ENCODE results near the gene CDKN1A. TPM values are rescaled to one million over a fixed set of nuclear protein-coding genes. Genes with fewer than 3 reads are reported as not detected.

The CDKN1A gene
- total RNA-seq, 4 donors from 2014 or later, result 41.0 to 64.5 (median 61.8) TPM

DNA sequence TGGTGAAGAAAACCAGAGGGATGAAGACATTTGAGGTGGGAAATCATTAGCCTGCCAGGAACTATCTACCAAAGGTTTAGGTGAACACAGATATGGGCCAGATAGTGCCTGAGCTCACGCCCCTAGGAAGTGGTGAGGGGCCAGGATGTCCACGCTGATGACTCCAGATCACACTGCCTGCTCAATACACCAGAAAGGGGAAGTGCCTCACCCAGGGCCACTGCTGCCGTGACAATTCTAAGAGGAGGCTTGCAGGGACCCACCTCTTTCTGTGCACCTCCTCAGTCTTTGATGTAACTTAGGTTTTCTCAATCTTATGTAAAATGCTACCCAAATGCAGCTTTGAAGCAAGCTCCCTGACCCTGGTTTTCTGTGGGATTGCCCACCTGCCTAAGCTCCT, 13.7 kb downstream of the CDKN1A start:
- peaks cover 0 to 5% of the 10 kb centered on the region in 2 donors for H3K36me3 ChIP-seq
- no peak overlapping the region for H3K4me3 ChIP-seq (replicated peaks in 1 of 3)
- H3K9me3 ChIP-seq, result no peaks in the 10 kb centered on the region
- no peaks in the 10 kb centered on the region for H3K27me3 ChIP-seq
- no peak overlapping the region for H3K27ac ChIP-seq
- no peak for DNase-seq
- 71 to 83% methylated on average over 2 to 3 of the region's 3 CpGs for WGBS, 2 donors
- intact Hi-C loops (cut with DNase I), result no loop called here
- peaks cover 14 to 22% of the 10 kb centered on the region in 2 donors for H3K4me1 ChIP-seq
- TF ChIP-seq POLR2A (IDR thresholded peaks at IDR 0.05), result no peak
- TF ChIP-seq, protein P1, sequence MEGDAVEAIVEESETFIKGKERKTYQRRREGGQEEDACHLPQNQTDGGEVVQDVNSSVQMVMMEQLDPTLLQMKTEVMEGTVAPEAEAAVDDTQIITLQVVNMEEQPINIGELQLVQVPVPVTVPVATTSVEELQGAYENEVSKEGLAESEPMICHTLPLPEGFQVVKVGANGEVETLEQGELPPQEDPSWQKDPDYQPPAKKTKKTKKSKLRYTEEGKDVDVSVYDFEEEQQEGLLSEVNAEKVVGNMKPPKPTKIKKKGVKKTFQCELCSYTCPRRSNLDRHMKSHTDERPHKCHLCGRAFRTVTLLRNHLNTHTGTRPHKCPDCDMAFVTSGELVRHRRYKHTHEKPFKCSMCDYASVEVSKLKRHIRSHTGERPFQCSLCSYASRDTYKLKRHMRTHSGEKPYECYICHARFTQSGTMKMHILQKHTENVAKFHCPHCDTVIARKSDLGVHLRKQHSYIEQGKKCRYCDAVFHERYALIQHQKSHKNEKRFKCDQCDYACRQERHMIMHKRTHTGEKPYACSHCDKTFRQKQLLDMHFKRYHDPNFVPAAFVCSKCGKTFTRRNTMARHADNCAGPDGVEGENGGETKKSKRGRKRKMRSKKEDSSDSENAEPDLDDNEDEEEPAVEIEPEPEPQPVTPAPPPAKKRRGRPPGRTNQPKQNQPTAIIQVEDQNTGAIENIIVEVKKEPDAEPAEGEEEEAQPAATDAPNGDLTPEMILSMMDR (IDR thresholded peaks at IDR 0.05), result no peak

- DNase-seq, result peak; percentile 82 to 87
- 59 to 66% methylated on average over 27 of the region's 27 CpGs for WGBS, 2 donors
Observed at GRCh38 chr6:36692861-36693702, 14.6 kb downstream of the CDKN1A start.

GRCh38 chr6:36694616-36695015, 16.1 kb downstream of the CDKN1A start:
- 32 to 45% methylated on average over 6 of the region's 6 CpGs for WGBS, 2 donors
- intact Hi-C loops (cut with DNase I), result no loop called here

More at GRCh38 chr6:36692861-36693702, 14.6 kb downstream of the CDKN1A start:
- TF ChIP-seq, protein P1 (IDR thresholded peaks at IDR 0.05), result no peak
- no peak for TF ChIP-seq POLR2A (IDR thresholded peaks at IDR 0.05)
- no peaks in the 10 kb centered on the region for H3K27me3 ChIP-seq
- H3K4me3 ChIP-seq (replicated peaks in 1 of 3), result no peak overlapping the region
- H3K9me3 ChIP-seq, result no peaks in the 10 kb centered on the region
- H3K27ac ChIP-seq, result no peak overlapping the region
- H3K36me3 ChIP-seq, result no peaks in the 10 kb centered on the region
- intact Hi-C loops (cut with DNase I), result no loop called here
- peaks cover 14 to 22% of the 10 kb centered on the region in 2 donors for H3K4me1 ChIP-seq

DNA sequence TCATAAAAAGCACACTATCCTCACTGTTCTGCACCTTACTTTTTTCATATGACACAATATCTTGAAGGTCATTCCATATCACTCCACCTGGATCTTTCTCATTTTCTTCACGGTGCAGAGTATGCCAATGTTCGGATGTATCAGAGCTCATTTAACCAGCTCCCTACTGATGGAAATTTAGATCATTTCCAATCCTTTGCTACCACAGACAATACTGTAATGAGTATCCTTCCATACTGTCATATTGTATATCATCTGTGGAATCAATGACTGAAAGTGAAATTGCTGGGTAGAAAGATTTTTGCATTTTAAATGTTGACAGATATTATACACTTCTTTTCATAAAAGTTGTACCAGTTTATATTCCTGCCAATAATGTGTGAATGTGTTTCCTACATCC, 16.9 kb downstream of the CDKN1A start:
- H3K36me3 ChIP-seq, result no peaks in the 10 kb centered on the region
- DNase-seq, result no peak
- H3K27ac ChIP-seq, result no peak overlapping the region
- no peaks in the 10 kb centered on the region for H3K27me3 ChIP-seq
- intact Hi-C loops (cut with DNase I), result no loop called here
- no peaks in the 10 kb centered on the region for H3K9me3 ChIP-seq
- H3K4me1 ChIP-seq, result peaks cover 14 to 22% of the 10 kb centered on the region in 2 donors
- no peak overlapping the region for H3K4me3 ChIP-seq (replicated peaks in 1 of 3)
- TF ChIP-seq, protein P1 (IDR thresholded peaks at IDR 0.05), result no peak
- TF ChIP-seq POLR2A (IDR thresholded peaks at IDR 0.05), result no peak
- 77 to 89% methylated on average over 2 of the region's 2 CpGs for WGBS, 2 donors

More at GRCh38 chr6:36694616-36695015, 16.1 kb downstream of the CDKN1A start:
- Histone ChIP-seq H3K4me3 (replicated peaks in 1 of 3) (no peak overlapping the region), H3K9me3 (no peaks in the 10 kb centered on the region), H3K4me1 (peaks cover 14 to 22% of the 10 kb centered on the region in 2 donors), H3K36me3 (no peaks in the 10 kb centered on the region), H3K27me3 (no peaks in the 10 kb centered on the region), H3K27ac (no peak overlapping the region)
- DNase-seq, result peak; percentile 77 to 85
- TF ChIP-seq, protein P1 (IDR thresholded peaks at IDR 0.05), result no peak
- TF ChIP-seq POLR2A (IDR thresholded peaks at IDR 0.05), result no peak

- Histone ChIP-seq H3K9me3 (no peaks in the 10 kb centered on the region), H3K36me3 (no peaks in the 10 kb centered on the region), H3K4me3 (replicated peaks in 1 of 3) (no peak within 1 kb of the TSS), H3K4me1 (peaks cover 12 to 23% of the 10 kb centered on the region in 2 donors), H3K27me3 (no peaks in the 10 kb centered on the region), H3K27ac (no peak within 1 kb of the TSS)
- DNase-seq, result no peak
- TF ChIP-seq, protein P1 (IDR thresholded peaks at IDR 0.05), result no peak
- no peak for TF ChIP-seq POLR2A (IDR thresholded peaks at IDR 0.05)
- intact Hi-C loops (cut with DNase I), result no loop called here
- 77 to 91% methylated on average over 6 of the region's 7 CpGs for WGBS, 2 donors
Observed at GRCh38 chr6:36697481-36697903, 19.0 kb downstream of the CDKN1A start, which contains the start of gene RAB44. RAB44 (plus strand) TSS chr6:36697826; CDS start chr6:36704236, 6,410 bp downstream.
